ENCODE measurements around the gene HPD. TPM values are rescaled to one million over a fixed set of nuclear protein-coding genes. Genes with fewer than 3 reads are reported as not detected.
"Not testable (repeated sequence)": the region's sequence is repeated elsewhere in the genome, so short reads cannot be mapped to it uniquely, and the experiment has no call there.

The HPD gene
- total RNA-seq, 1 donor from 2014 or later, result 2.8 TPM

DNA sequence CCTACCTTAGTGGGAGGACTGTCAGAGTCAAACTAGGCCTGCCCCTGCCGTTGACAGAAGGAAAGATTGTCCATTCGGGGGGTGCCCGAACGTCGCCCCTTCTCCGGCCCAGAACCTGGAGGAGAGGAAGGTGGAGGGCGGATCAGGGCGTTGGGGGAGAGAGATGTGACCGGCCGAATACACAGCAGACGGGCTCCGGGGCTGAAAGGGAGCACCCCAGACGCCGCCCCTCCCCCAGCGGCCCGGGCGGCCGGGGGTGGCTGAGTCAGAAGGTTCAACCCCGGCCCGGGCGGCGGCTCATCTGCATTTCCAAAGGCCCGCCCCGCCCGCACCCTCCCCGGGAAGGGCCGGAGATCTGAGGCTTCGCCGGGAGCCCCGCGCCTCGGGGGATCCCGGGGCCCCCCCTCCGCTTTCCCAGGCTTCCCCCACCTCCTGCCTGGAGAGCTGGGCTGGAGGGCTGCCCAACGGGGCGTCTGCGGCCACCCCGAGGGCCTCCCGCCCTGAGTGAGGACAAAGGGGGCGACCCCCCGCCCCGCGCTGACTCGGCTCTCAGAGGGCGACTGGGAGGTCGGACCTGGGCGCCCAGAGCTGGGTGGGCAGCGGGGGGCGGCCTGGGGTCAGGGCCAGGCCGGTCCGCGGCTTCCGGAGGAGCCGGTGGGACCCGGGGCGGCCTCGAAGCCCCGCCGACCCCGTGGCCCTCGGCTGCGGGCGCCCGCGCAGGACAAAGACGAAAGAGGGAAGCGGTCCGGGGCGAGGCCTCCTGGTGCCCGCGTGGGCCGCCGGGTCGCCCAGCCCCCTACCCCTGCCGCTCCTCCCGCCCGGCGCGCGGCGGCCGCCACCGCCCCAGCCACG is 58.6 kb downstream of the HPD start:
- peak; percentile 87 for DNase-seq (ENCODE audit: low spot score)

DNA sequence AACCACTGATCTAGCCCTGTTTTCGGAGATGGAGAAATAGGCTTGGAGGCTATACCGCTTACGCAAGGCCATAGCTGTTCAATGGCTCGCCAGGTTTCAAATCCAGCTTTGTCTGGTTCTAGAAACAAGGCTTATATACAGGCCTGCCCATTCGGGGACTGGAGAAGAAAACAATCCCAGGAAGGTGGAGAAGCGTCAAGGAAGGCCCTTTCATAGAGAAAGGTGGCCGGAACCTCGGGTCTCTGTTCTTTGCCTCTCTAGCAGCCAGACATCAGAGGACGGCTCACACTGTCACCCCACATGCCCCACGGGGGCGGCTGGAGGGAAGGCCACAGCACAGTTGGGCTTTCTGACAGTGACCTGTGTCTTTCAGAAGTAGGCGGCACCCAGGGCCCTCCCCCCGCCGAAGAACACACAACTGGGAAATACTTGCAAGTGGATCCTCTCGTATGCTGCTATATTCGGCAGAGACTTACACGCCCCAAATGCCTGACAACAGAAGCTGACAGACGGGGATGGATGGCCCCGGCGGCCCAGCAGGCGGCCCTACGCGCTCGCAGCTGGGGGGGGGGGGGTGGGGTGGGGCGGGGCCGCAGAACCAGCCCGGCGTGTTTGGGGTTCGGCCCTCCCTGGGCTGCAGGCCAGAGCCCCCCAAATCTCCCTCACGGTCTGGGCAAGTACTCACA is 59.4 kb downstream of the HPD start:
- peak; percentile 68 for DNase-seq (ENCODE audit: low spot score)

DNA sequence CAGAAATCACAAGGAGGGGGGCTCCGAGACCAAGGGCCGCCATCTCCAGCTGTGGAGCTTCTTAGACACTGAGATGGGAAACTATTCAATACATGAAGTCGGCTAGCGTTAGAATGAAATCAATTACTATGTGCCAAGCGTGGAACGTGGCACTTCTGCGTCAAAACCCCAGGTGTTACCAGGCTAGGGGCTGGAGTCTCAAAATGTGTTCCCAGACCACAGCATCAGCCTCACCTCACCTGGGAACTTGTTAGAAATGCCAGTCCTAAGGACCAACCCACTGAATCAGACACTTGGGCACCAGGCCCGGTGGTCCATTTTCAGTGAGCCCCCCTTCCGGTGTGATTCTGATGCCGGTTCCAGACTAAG is 59.9 kb downstream of the HPD start:
- no peak for DNase-seq (ENCODE audit: low spot score)

DNA sequence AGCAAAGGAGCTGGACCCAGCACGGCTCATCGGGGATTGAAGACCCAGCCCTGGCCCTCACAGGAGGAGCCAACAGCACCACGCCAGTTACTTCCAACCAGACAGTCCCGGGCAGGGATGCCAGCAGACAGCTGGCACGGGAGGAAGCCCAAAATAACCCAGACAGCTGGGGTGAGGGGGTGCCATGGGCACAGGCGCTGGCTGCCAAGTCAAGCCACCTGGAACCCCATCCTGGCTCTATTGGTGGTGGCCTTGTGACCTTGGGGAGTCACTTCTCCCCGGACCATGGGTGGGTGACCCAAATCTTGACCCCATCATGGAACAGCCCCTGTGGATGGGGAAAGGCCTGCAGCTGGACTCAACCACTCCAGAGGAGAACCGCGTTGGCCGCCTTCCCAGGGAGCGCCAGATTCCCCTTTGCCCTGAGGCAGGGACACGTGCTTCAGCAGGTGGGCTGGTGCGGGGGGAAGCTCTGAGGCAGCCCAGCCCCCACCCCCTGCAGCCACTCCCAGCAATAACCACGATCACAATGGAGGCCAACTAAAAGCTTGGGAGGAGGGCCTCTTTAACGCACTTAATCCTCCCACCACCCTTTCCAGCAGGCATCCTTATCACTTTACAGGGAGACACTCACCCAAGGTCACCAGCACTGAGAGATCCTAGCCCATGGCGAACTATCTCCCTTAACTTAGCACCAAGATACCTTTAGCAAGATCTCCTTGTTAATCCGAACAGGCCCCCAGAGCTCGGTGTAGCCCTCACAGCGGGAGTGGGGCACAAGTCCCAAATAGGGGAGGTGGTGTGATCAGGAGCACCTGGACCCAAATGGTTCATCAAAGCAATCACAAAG is 60.5 kb downstream of the HPD start:
- DNase-seq (ENCODE audit: low spot score), result peak; percentile 73

DNA sequence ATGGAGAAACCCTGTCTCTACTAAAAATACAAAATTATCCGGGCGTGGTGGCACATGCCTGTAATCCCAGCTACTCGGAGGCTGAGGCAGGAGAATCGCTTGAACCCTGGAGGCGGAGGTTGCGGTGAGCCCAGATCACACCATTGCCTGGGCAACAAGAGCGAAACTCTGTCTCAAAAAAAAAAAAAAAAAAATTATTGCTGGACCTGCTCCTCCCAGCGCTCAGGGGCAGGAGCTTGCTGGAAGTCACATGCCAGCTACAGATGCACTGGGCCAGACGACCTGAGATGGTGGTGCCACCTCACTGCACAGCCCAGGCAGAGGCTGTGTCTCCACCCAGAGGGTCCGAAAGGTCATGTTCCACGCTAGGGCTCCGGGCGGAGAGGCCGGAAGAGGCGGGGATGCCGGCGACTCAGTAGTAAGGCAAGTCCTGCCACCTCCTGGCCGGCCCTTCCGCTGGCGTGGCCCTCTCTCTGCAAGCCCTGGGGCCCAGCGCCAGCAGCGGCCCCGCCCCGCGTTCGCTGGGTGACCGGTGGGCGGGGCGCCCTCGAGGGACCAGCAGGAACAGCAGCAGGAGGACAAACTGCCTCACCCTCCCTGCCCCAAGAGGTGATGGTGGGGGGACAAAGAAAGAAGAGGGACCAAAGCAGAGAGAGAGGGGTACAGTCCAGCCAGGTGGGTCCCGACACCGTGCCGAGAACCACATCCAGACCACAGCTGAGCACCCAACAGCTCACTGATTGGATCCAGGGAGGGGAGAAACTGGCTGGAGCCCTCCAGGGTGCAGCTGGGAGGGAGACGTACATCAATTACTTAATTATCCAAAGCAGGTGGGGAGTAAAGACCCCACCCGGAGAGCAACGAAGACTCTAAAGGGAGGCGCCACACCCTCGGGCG is 61.6 kb downstream of the HPD start:
- DNase-seq (ENCODE audit: low spot score), result peak; percentile 94

DNA sequence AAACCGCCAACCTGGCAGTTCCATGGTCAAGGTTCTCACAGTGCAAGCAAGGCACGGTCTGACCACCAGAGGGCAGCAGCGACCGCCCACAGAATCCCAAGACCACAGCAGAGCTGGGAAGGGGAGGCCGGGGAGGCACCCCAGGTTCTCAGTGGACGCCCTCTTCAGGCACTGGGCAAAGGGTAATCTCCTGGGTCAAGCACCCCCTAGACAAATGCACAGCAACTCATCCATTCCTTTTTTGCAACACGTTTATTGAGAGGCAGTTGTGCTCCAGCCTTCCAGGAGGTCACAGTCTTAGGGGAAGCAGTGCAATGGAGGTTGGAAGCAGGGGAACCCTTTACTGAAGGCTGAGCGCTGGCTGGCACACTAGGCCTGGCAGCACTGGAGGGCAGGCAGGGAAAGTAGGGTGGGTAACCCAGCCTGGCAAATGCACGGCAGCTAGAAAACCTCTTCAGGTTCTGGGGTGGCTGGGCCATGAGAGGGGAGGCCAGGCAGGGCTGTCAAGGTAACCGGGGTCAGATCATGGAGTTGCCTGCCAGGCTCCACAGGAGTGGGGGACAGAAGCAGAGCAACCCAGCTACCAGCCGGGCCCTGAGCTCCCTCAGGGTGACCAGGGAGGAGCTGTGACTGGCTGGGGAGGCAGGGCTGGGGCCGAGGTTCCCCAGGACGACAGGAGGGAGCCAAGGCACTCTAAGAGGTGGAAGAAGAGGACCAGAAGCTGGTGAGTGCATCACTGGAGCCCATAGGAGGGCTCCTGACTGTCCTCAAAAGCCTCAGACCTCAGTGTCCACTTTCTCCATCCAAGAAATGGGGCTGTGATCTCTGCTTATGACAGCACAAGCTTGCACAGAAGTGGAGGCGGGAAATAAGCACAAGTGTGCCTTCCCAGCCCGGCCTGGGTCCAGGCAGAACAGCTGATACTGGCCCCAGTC is 63.4 kb downstream of the HPD start:
- DNase-seq (ENCODE audit: low spot score), result peak; percentile 92

DNA sequence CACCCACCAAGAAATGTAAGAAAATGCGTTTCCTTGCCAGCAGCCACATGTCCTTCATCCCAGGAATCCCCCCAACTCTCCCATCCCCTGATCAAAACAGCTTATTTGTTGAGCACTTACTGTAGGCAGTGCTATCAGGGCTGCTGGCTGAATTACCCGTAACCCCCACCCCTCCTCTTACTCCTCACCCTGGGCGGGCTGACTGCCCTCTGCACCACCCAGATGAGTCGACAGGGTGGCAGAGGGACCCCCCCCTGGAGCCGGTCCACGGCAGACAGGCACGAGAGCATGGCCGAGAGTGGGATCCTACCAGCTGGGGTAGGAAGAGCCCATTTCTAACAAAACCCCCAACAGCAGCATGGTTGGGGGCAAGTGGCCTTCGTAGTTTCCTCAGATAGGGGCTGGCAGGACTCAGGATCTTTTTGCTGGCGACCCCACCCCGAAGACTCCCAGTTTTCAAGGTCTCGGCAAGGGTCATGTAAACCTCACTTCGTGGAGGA is 64.1 kb downstream of the HPD start:
- no peak for DNase-seq (ENCODE audit: low spot score)

DNA sequence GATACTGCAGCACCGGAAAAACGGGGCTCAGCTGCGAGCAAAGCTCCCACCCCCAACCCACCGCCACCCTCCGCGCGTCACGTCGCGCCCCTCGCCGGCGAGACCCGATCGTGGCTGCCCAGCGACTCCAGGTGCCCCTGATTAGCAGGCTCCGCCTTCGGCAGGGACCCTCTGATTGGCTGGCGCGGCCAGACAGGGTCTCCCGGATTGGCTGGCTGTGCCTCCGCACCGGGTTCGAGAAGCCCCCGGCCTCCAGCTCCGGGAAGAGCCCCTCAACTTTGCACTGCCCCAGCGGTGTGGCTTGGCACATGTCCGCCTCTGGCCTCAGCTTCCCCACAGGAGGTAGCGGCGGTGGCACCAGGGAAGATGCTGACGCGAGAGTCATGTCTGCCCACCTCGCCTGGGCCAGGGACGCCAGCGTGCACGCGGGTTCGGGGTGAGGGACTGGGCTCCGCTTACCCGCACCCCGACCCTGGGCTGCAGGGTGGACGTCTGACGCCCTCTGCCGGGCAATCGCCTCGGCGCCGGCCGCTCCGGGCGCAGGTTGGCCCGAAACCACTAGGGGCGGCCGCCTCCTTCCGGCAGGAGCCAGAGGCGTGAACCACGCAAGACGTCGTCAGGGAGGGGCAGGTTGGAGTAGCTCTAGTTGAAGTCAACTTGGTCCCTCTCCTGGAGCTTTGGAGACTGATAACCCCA is 64.7 kb downstream of the HPD start:
- peak; percentile 93 for DNase-seq (ENCODE audit: low spot score)

DNA sequence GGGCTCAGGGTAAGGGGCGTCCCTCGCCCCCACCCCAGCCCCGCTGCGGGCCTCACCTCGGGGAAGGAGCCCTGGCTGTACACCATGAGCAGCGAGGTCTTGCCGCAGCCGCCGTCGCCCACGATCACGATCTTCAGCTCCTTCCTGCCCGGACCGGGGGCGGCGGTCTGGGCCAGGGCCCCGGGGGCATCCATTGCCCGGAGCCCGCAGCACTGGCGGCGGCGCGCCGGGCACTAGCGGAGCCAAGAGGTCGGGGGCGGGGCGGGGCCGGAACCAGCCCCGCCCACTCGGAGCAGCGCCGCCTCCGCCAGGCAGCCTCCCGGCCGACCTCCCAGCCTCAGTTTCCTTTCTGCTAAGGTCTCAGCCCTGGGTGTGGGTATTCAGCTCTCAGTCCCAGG is 65.2 kb downstream of the HPD start, which contains the start of gene RHOF:
TSS of gene RHOF (minus strand) at position 249 of the 398 bp plus-strand sequence. CDS start at position 194, 55 bp downstream.
- DNase-seq (ENCODE audit: low spot score), result no peak

DNA sequence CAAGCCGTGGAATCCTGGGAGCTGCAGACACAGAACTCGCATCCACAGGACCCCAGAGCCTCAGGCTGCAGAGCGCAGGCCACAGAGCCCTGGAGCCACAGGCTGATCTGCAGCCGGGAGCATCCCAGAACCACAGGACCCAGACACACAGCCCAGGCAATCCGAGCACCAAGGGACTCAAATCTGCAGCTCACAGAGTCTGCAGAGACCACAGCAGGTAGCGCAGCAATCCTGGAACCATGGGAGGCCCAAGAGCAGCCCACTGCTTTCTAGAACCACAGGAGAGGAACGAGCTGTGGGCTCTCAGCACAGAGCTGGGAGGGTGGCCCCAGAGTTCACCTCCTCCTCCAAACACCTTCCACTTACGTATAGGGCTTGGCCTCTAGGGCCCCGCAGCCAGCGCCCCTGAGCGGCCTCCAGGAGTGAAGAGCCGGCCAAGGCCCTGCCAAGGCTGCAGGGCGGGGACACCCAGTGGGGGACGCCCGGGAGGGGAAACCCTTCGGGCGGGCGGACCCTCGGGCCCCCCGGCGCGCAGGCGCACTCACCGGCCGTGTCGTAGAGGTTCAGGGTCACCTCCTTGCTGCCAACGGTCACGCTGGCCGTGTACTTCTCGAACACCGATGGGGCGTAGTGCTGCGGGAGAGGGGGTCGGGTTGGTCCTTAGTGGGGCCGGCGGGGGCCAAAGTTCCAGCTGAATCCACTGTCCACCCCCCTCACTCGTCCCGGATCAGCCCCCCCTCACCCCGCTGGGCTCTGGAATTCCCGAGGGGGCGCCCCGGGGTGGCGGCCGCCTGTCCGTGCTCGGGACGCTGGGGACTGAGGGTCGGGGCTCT is 65.8 kb downstream of the HPD start:
- no peak for DNase-seq (ENCODE audit: low spot score)

DNA sequence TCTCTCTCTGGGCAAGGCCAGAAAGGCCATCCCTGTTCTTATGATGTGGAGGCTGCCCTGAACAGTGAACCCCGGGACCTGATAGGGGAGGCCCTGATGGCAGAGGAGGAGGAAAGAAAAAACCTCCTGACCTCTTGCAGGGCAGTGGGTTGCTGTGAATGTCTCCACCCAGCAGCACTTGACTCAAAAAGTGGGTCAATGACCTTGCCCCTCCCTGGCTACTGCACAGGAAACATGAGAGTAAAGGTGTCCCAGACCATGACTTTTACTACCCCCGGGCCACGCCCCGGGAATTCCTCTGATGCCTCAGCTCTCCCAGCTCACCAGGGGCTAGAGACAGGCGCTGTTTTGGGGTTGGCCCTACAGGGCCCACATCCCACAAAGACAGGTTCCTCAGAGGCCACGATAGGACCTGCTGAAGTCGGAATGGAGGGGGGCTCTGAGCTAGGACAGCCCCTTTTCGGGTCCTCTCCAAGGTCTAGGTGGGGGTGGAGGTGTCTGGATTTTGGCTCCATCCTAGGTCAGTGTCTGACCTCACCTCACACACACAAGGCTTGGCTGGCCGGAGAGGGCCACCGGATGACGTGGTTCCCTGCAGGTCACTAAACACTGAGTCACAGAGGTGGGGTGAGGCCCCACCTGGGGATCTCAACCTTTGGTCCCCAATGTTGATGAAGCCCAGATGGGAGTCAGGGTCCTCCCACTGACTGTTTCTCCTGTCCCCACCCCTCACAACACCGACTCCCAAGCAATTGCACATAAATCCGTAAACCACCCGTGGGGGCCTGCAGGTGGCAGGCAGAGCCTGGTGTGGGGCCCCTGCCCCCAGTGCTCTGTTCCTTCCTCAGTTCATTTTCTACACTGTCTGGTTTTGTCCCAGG is 66.7 kb downstream of the HPD start:
- no peak for DNase-seq (ENCODE audit: low spot score)

DNA sequence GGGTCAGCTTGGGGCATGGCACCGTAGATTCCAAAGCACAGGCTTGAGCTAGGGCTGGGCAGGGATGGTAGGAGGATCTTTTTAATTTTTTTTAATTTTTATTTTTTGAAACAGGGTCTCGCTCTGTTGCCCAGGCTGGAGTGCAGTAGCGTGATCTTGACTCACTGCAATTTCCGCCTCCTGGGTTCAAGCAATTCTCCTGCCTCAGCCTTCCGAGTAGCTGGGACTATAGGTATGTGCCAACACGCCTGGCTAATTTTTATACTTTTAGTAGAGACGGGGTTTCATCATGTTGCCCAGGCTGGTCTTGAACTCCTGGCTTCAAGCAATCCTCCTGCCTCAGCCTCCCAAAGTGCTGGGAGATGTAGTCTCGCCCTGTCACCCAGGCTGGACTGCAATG is 67.9 kb downstream of the HPD start:
- not testable (repeated sequence) for DNase-seq (ENCODE audit: low spot score)

DNA sequence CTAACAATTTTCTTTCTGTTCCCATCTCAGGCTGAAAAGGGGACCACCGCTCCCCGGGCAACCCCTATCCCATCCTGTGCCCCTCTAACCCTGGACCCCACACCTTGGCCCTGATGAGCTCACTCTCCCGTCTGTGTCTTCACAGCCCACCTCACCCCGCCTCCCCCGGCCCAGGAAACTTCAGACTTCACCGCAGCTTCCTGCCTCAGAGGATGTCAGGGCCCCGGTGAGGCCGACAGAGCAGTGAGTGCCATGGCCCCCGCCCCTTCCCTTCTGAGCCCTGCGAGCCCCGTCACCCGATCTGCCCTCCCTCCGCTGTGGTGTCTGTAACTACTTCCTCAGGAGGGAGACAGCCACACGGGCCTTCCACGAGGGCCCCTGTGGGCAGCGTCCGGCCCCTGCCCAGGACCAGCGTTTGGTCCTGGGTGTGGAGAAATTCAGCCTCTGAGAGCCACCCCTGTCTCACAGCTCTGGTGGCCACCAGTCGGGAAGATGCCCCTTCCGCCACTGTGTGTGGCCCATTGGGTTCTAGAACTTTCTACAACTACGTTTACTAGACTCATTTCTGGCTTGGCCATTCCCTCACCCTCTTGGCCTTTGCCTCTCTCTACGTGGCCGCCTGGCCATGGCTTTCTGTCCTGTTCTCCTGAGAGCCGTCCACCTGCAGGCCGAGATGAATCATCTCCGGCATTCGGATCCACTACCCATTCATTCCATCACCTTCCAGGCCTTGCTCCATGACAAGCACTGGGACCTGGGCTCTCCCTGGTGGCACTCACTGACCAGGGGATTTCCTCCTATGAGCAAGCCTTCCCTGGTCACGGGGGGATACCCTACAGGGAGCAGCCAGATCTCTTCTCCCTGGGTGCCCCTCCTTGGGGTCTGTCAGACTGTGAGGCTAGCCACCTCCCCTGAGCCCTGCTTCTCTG is 68.6 kb downstream of the HPD start:
- DNase-seq (ENCODE audit: low spot score), result peak; percentile 74

Data from mucosa of gallbladder (tissue), 1 donor.